Ureter (tissue), 1 donor: ENCODE results near the gene VPS35L. TPM values are rescaled to one million over a fixed set of nuclear protein-coding genes. Genes with fewer than 3 reads are reported as not detected.
A peak's percentile ranks its signal among the peaks of the same experiment; 100 is the strongest.

Experiments used
- DNase-seq: peaks from one replicate; pipeline ENCODE4 v3.0.0-alpha.2; 2020; ENCODE audit warnings: low spot score
- total RNA-seq: library from RNA; stranded (reverse); gene quantifications from one replicate; pipeline ENCODE4 v1.2.4, GENCODE V29; 2023
- donor health status: DM: yes; HTN: yes; CAD: no.

VPS35L gene
- total RNA-seq: 76.4 TPM

- DNase-seq: peak; percentile 98
Observed at GRCh38 chr16:19555186-19555937, at the start of gene VPS35L. VPS35L (plus strand) TSS chr16:19555703; CDS start chr16:19555730, 27 bp downstream.

- DNase-seq: no peak
Observed at GRCh38 chr16:19506965-19507364, 48.5 kb upstream of the VPS35L start.

GRCh38 chr16:19507867-19508266, 47.6 kb upstream of the VPS35L start:
- no peak for DNase-seq

- DNase-seq: no peak
Observed at GRCh38 chr16:19512297-19512696, 43.2 kb upstream of the VPS35L start.

- DNase-seq: no peak
Observed at GRCh38 chr16:19513377-19514053, 42.0 kb upstream of the VPS35L start.

- DNase-seq: no peak
Observed at GRCh38 chr16:19515757-19516156, 39.7 kb upstream of the VPS35L start.

GRCh38 chr16:19517424-19518089, 37.9 kb upstream of the VPS35L start:
- DNase-seq: no peak

GRCh38 chr16:19518388-19518787, 37.1 kb upstream of the VPS35L start:
- no peak for DNase-seq

- no peak for DNase-seq
Observed at GRCh38 chr16:19520861-19521331, 34.6 kb upstream of the VPS35L start.

GRCh38 chr16:19521471-19522396, 33.8 kb upstream of the VPS35L start, which contains the start of gene GDE1:
GDE1 (minus strand) TSS chr16:19522098; CDS start chr16:19521964, 134 bp downstream.
- DNase-seq: peak; percentile 96

GRCh38 chr16:19522397-19522732, 33.1 kb upstream of the VPS35L start:
- no peak for DNase-seq

GRCh38 chr16:19522760-19523159, 32.7 kb upstream of the VPS35L start:
- no peak for DNase-seq

- no peak for DNase-seq
Observed at GRCh38 chr16:19523184-19523558, 32.3 kb upstream of the VPS35L start.

- peak; percentile 97 for DNase-seq
Observed at GRCh38 chr16:19523559-19524355, 31.7 kb upstream of the VPS35L start, which contains the start of gene CCP110. CCP110 (plus strand) TSS chr16:19523942; CDS start chr16:19527882, 3,940 bp downstream.

- DNase-seq: no peak
Observed at GRCh38 chr16:19524356-19524615, 31.2 kb upstream of the VPS35L start.

- DNase-seq: no peak
Observed at GRCh38 chr16:19524616-19525384, 30.7 kb upstream of the VPS35L start.

- no peak for DNase-seq
Observed at GRCh38 chr16:19525385-19525723, 30.1 kb upstream of the VPS35L start.

- DNase-seq: no peak
Observed at GRCh38 chr16:19527161-19527560, 28.3 kb upstream of the VPS35L start.

GRCh38 chr16:19528666-19529065, 26.8 kb upstream of the VPS35L start:
- no peak for DNase-seq

- DNase-seq: no peak
Observed at GRCh38 chr16:19532601-19533000, 22.9 kb upstream of the VPS35L start.
